ENCODE data around the gene SDK1.

DNA sequence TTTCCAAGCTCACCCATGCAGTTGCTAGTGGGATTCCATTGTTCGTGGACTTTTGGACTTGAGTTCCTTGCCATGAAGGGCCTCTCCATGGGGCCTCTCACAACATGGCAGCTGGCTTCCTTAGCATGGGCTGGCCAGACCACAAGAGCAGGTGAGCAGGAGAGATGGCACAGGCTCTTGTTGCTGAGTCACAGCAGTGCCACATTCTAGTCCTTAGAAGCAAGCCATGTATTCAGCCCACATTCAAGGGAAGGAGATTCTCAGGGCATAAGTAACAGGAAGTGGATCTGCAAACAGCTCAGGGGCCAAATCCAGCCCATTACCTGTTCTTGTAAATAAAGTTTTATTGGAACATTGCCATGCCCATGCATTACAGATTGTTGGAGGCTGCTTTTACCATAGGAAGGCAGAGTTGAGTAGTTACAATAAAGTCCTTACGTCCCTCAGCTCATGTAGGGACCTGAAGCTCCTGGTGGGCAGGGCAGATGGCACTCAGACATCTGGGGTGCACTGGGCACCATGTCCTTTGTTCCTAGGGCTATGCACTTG is 899.6 kb downstream of the SDK1 start:
- TF ChIP-seq POLR2A (IDR thresholded peaks at IDR 0.05) (no peak), CTCF (IDR thresholded peaks at IDR 0.05) (no peak)
